GM10266 (cell line): Measurements from ENCODE around the gene EMILIN3.
A peak's percentile ranks its signal among the peaks of the same experiment; 100 is the strongest.

Experiments
- DNase-seq: peaks from one replicate; pipeline ENCODE4 v3.0.0; 2012; ENCODE audit errors: extremely low spot score
- CTCF ChIP-seq: IDR thresholded peaks from 2 replicates; pipeline ENCODE4 v1.5.1; 2012; ENCODE audit warnings: mild to moderate bottlenecking, low read depth; ENCODE audit not compliant: control insufficient read depth, insufficient read depth; ENCODE audit errors: missing control alignments

Gene EMILIN3

GRCh38 chr20:41334443-41335421 is 31.9 kb downstream of the EMILIN3 start:
- no peak for TF ChIP-seq CTCF
- DNase-seq = peak; percentile 6

DNA sequence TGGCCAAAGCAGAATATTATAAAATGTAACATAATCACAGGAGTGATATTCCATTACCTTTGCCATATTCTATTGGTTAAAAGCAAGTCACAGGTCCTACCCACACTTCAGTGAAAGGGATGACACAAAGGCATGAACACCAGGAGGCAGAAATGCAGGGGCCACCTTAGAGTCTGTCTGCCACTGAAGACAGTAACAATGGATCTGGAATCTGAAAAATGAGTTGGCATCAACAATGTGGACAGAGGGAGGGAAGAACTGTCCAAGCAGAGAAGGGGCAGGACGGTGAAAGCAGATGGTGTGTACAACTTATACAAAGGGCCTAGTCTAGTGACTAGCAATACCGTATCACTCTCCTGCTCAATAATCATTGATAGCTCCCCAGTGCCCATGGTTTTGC is 32.6 kb downstream of the EMILIN3 start:
- no peak for DNase-seq
- TF ChIP-seq CTCF = no peak

- no peak for DNase-seq
- TF ChIP-seq CTCF = no peak
Measured at GRCh38 chr20:41331731-41332130, 34.9 kb downstream of the EMILIN3 start.

DNA sequence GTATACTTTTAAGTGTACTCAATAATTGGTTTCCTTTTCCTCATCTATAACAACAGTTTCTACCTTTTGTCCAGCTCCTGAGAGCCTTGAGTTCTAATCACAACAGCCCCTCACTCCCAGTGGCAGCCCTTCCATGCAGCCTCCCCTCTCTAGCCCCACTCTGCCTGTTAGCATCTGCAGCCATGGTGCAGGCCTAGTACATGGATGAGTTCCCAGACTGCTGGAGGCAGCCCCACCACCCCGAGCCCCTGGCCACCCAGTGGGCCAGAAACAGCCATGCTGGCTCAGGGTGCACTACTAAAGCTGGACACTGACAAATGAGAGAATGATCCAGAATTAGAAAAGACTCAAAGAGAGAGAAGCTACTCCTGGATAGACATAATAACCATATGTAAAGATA is 35.7 kb downstream of the EMILIN3 start:
- TF ChIP-seq CTCF = no peak
- DNase-seq = no peak

- no peak for TF ChIP-seq CTCF
- no peak for DNase-seq
Measured at GRCh38 chr20:41330343-41330720, 36.3 kb downstream of the EMILIN3 start.

DNA sequence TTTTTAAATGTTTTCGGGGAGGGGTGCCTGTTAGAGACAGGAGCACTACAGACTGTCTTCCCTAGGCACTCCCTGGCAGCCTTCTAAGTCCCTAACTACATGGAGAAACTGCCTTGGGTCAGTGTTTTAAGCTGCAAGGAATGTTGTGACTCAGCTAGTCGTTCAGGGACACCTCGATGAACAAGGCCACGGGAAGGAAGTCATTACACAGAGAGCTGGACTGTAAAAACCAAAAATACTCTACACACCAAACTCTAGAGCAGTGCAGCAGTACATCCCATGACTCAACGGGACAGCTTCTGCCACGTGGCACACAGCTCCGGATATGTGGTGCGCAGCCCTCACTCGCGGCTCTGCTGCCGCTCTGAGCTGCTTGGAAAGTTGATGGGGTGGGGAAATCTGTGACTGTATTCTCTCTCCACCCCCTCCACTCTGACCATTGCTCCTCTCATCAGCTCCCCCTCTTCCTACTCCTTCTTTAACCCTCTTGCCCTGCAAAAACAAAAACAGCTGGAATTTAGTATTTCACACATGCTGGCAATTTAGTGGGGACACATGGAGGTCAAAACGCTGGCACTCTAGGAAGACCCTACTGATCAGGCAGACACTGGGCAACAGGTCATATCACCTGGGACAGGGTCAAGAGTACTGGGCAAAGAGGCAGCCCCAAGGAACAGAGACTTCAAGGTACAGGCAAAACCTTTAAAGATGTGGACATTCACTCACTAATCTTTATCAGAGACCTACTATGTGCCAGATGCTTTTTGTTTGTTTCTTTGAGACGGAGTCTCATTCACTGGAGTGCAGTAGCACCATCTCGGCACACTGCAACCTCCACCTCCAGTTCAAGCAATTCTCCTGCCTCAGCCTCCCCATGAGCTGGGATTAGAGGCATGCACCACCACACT is 36.9 kb downstream of the EMILIN3 start:
- peak; percentile 54 for DNase-seq
- TF ChIP-seq CTCF = no peak
